Upper lobe of right lung (tissue), 1 donor: ENCODE results near the gene BID. TPM values are rescaled to one million over a fixed set of nuclear protein-coding genes. Genes with fewer than 3 reads are reported as not detected.

Source experiments
- ATAC-seq: fragments of 200-7000 bp; cut with Tn5 transposase; one replicate; pipeline ENCODE4 v1.9.1; 2020; ENCODE audit warnings: mild to moderate bottlenecking, moderate library complexity
- DNase-seq: peaks from one replicate; pipeline ENCODE4 v3.0.0-alpha.2; 2020
- H3K27ac ChIP-seq: fragments of 200-600 bp; one replicate; pipeline ENCODE4 v1.8.0; 2022
- H3K27me3 ChIP-seq: fragments of 200-600 bp; one replicate; pipeline ENCODE4 v1.8.0; 2022; ENCODE audit warnings: mild to moderate bottlenecking
- H3K36me3 ChIP-seq: fragments of 200-600 bp; one replicate; pipeline ENCODE4 v1.8.0; 2022
- H3K4me1 ChIP-seq: fragments of 200-600 bp; one replicate; pipeline ENCODE4 v1.8.0; 2022
- H3K4me3 ChIP-seq: fragments of 200-600 bp; one replicate; pipeline ENCODE4 v1.8.0; 2022; ENCODE audit warnings: mild to moderate bottlenecking
- H3K9me3 ChIP-seq: fragments of 200-600 bp; one replicate; pipeline ENCODE4 v1.8.0; 2022
- CTCF ChIP-seq: fragments of 200-600 bp; IDR thresholded peaks from one replicate; pipeline ENCODE4 v1.8.0; 2022; ENCODE audit warnings: antibody characterized with exemption
- intact Hi-C: fragments of 100-400 bp; cut with DNase I; formaldehyde crosslinking; loops from one replicate; pipeline ENCODE4 v1.11.0; 2022
- total RNA-seq: library from RNA; stranded (reverse); fragmentation: NEBNext Ultra II Directional; extraction: Animal tissue kit (Norgen Biotek cat#: 25700); gene quantifications from one replicate; pipeline ENCODE4 v1.2.1, GENCODE V29; 2021
- donor health status: DM: no; HTN: yes; CAD: no; lungs with severe emphysema.

The BID gene
- total RNA-seq, 1 donor from 2014 or later: 22.8 TPM

GRCh38 chr22:17818649-17819048, 44.4 kb upstream of the BID start:
- H3K9me3 ChIP-seq: no peaks in the 10 kb centered on the region
- H3K36me3 ChIP-seq: peaks cover 21% of the 10 kb centered on the region
- no peak overlapping the region for H3K27ac ChIP-seq
- TF ChIP-seq CTCF: no peak
- ATAC-seq (no peak), DNase-seq (no peak)
- H3K27me3 ChIP-seq: no peaks in the 10 kb centered on the region
- intact Hi-C loops: no loop called here
- no peak overlapping the region for H3K4me3 ChIP-seq
- H3K4me1 ChIP-seq: no peaks in the 10 kb centered on the region

- no peaks in the 10 kb centered on the region for H3K9me3 ChIP-seq
- no peak overlapping the region for H3K4me3 ChIP-seq
- no peak overlapping the region for H3K27ac ChIP-seq
- H3K4me1 ChIP-seq: no peaks in the 10 kb centered on the region
- intact Hi-C loops: no loop called here
- peaks cover 21% of the 10 kb centered on the region for H3K36me3 ChIP-seq
- no peaks in the 10 kb centered on the region for H3K27me3 ChIP-seq
- no peak for DNase-seq
- ATAC-seq: no peak
- TF ChIP-seq CTCF: no peak
These were observed 43.9 kb upstream of the BID start for GRCh38 chr22:17818180-17818579.

- peaks cover 21% of the 10 kb centered on the region for H3K36me3 ChIP-seq
- no peaks in the 10 kb centered on the region for H3K4me1 ChIP-seq
- ATAC-seq (no peak), DNase-seq (no peak)
- no peak overlapping the region for H3K27ac ChIP-seq
- no peak overlapping the region for H3K4me3 ChIP-seq
- no peaks in the 10 kb centered on the region for H3K27me3 ChIP-seq
- TF ChIP-seq CTCF: no peak
- intact Hi-C loops: no loop called here
- H3K9me3 ChIP-seq: no peaks in the 10 kb centered on the region
These were observed 43.3 kb upstream of the BID start for GRCh38 chr22:17817511-17818065.

GRCh38 chr22:17817079-17817478, 42.8 kb upstream of the BID start:
- no peaks in the 10 kb centered on the region for H3K4me1 ChIP-seq
- H3K36me3 ChIP-seq: peaks cover 21% of the 10 kb centered on the region
- intact Hi-C loops: no loop called here
- H3K27me3 ChIP-seq: no peaks in the 10 kb centered on the region
- no peak for DNase-seq
- ATAC-seq: no peak
- no peaks in the 10 kb centered on the region for H3K9me3 ChIP-seq
- H3K27ac ChIP-seq: no peak overlapping the region
- H3K4me3 ChIP-seq: no peak overlapping the region
- TF ChIP-seq CTCF: no peak

- no peak for TF ChIP-seq CTCF
- no peak overlapping the region for H3K4me3 ChIP-seq
- H3K4me1 ChIP-seq: no peaks in the 10 kb centered on the region
- H3K36me3 ChIP-seq: peaks cover 21% of the 10 kb centered on the region
- DNase-seq (no peak), ATAC-seq (no peak)
- no peaks in the 10 kb centered on the region for H3K9me3 ChIP-seq
- intact Hi-C loops: no loop called here
- no peaks in the 10 kb centered on the region for H3K27me3 ChIP-seq
- H3K27ac ChIP-seq: no peak overlapping the region
These were observed 42.4 kb upstream of the BID start for GRCh38 chr22:17816649-17817048.

GRCh38 chr22:17815703-17816254, 41.5 kb upstream of the BID start:
- no peak for ATAC-seq

More at GRCh38 chr22:17815703-17816254, 41.5 kb upstream of the BID start:
- no peaks in the 10 kb centered on the region for H3K9me3 ChIP-seq
- intact Hi-C loops: no loop called here
- no peaks in the 10 kb centered on the region for H3K27me3 ChIP-seq
- H3K27ac ChIP-seq: no peak overlapping the region
- no peak for DNase-seq
- H3K4me1 ChIP-seq: no peaks in the 10 kb centered on the region
- H3K4me3 ChIP-seq: no peak overlapping the region
- H3K36me3 ChIP-seq: peaks cover 17% of the 10 kb centered on the region
- no peak for TF ChIP-seq CTCF
